Neural progenitor cell (in vitro differentiated cells): Measurements from ENCODE around the gene ANKRD31. TPM values are rescaled to one million over a fixed set of nuclear protein-coding genes. Genes with fewer than 3 reads are reported as not detected.
"Not testable (repeated sequence)": the region's sequence is repeated elsewhere in the genome, so short reads cannot be mapped to it uniquely, and the experiment has no call there.

ENCODE experiments used
- DNase-seq: peaks from one replicate; pipeline ENCODE4 v3.0.0-alpha.2; 2016; ENCODE audit warnings: low spot score
- H2AFZ ChIP-seq: fragments of 200-600 bp; sonication (generic); replicated peaks from 2 replicates; pipeline ENCODE4 v1.6.1; 2016; ENCODE audit warnings: antibody characterized with exemption
- H3F3A ChIP-seq: fragments of 200-600 bp; sonication (generic); 2 replicates; pipeline ENCODE4 v1.6.1; 2016; ENCODE audit warnings: antibody characterized with exemption, low read depth
- H3K27ac ChIP-seq: fragments of 200-600 bp; sonication (generic); 2 replicates; pipeline ENCODE4 v1.5.1; 2016; ENCODE audit warnings: mild to moderate bottlenecking
- H3K27me3 ChIP-seq: fragments of 200-600 bp; sonication (generic); 2 replicates; pipeline ENCODE4 v1.6.1; 2016; ENCODE audit warnings: mild to moderate bottlenecking, moderate library complexity
- H3K36me3 ChIP-seq: fragments of 200-600 bp; sonication (generic); 2 replicates; pipeline ENCODE4 v1.5.1; 2016
- H3K4me1 ChIP-seq: fragments of 200-600 bp; sonication (generic); 2 replicates; pipeline ENCODE4 v1.6.1; 2016; ENCODE audit warnings: mixed run types
- H3K4me2 ChIP-seq: fragments of 200-600 bp; sonication (generic); 2 replicates; pipeline ENCODE4 v1.6.1; 2016
- H3K4me3 ChIP-seq: fragments of 200-600 bp; sonication (generic); 2 replicates; pipeline ENCODE4 v1.5.1; 2016
- H3K79me2 ChIP-seq: fragments of 200-600 bp; sonication (generic); 2 replicates; pipeline ENCODE4 v1.6.1; 2016; ENCODE audit warnings: low read depth
- H3K9ac ChIP-seq: fragments of 200-600 bp; sonication (generic); 2 replicates; pipeline ENCODE4 v1.6.1; 2016
- H3K9me3 ChIP-seq: fragments of 200-600 bp; sonication (generic); 2 replicates; pipeline ENCODE4 v1.5.1; 2016; ENCODE audit warnings: low read depth
- H4K20me1 ChIP-seq: fragments of 200-600 bp; sonication (generic); 2 replicates; pipeline ENCODE4 v1.6.1; 2016; ENCODE audit warnings: low read depth
- H3K27ac Mint-ChIP-seq: 3 replicates; pipeline ENCODE4 v1.8.0; 2021; ENCODE audit warnings: mixed read lengths
- H3K27me3 Mint-ChIP-seq: 2 replicates; pipeline ENCODE4 v1.8.0; 2022; ENCODE audit warnings: low read depth, mild to moderate bottlenecking, inconsistent platforms, moderate library complexity, mixed read lengths; ENCODE audit not compliant: insufficient read depth
- H3K36me3 Mint-ChIP-seq: 3 replicates; pipeline ENCODE4 v1.8.0; 2021; ENCODE audit warnings: mixed read lengths
- H3K4me1 Mint-ChIP-seq: 3 replicates; pipeline ENCODE4 v1.8.0; 2021; ENCODE audit warnings: mixed read lengths
- H3K4me3 Mint-ChIP-seq: 3 replicates; pipeline ENCODE4 v1.8.0; 2021; ENCODE audit warnings: mild to moderate bottlenecking, moderate library complexity, mixed read lengths
- H3K9me3 Mint-ChIP-seq: 3 replicates; pipeline ENCODE4 v1.8.0; 2020; ENCODE audit warnings: mixed read lengths
- EZH2 ChIP-seq: fragments of 200-600 bp; sonication (generic); IDR thresholded peaks from 2 replicates; pipeline ENCODE4 v1.6.1; 2017; ENCODE audit warnings: antibody characterized with exemption, mild to moderate bottlenecking, moderate library complexity
- EZH2phosphoT487 ChIP-seq: fragments of 200-600 bp; sonication (generic); IDR thresholded peaks from 2 replicates; pipeline ENCODE4 v1.6.1; 2017; ENCODE audit warnings: antibody characterized with exemption
- total RNA-seq: library from RNA; depleted of rRNA; stranded (reverse); fragments of >200 nt; gene quantifications from 2 replicates; pipeline ENCODE4 v1.2.3, GENCODE V29; 2015; ENCODE audit warnings: low replicate concordance
- TF ChIP-seq, protein P1 (sequence below): fragments of 200-600 bp; sonication (generic); IDR thresholded peaks from 2 replicates; pipeline ENCODE4 v1.5.1; 2017; ENCODE audit warnings: antibody characterized with exemption, mild to moderate bottlenecking

ANKRD31 gene
- total RNA-seq, 1 donor from 2014 or later: 0.75 TPM

DNA sequence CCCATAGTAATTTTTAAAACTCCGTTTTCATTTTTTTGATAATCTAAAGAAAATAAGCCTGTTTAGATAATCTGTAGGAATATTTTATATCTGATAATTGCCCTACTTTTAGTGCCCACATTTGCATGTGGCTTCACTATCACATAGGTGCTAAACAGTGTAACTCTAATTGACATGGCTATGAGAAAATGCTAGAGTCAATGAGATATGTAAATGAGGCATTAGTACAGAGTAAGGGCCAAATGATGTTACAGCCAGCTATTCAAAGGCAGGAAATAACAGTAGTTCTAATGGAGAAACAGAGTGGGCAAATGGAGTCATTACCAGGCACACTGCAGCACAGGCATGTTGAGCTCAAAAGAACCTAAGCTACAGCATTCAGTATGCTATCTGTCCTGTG lies 147.0 kb downstream of the ANKRD31 start:
- Mint-ChIP-seq H3K9me3 (no peaks in the 10 kb centered on the region), H3K27me3 (peaks cover 4% of the 10 kb centered on the region), H3K27ac (no peak overlapping the region), H3K36me3 (no peaks in the 10 kb centered on the region), H3K4me3 (no peak overlapping the region), H3K4me1 (peaks cover 7% of the 10 kb centered on the region)
- Histone ChIP-seq H3K4me1 (no peaks in the 10 kb centered on the region), H2AFZ (no peak overlapping the region), H4K20me1 (no peaks in the 10 kb centered on the region), H3K4me3 (no peak overlapping the region), H3K9ac (no peak overlapping the region), H3K27ac (no peak overlapping the region), H3K27me3 (no peaks in the 10 kb centered on the region), H3K9me3 (no peaks in the 10 kb centered on the region), H3K79me2 (no peaks in the 10 kb centered on the region), H3K36me3 (no peaks in the 10 kb centered on the region), H3F3A (no peaks in the 10 kb centered on the region), H3K4me2 (no peak overlapping the region)
- DNase-seq: no peak
- TF ChIP-seq EZH2phosphoT487: no peak
- TF ChIP-seq EZH2: no peak
- TF ChIP-seq, protein P1, sequence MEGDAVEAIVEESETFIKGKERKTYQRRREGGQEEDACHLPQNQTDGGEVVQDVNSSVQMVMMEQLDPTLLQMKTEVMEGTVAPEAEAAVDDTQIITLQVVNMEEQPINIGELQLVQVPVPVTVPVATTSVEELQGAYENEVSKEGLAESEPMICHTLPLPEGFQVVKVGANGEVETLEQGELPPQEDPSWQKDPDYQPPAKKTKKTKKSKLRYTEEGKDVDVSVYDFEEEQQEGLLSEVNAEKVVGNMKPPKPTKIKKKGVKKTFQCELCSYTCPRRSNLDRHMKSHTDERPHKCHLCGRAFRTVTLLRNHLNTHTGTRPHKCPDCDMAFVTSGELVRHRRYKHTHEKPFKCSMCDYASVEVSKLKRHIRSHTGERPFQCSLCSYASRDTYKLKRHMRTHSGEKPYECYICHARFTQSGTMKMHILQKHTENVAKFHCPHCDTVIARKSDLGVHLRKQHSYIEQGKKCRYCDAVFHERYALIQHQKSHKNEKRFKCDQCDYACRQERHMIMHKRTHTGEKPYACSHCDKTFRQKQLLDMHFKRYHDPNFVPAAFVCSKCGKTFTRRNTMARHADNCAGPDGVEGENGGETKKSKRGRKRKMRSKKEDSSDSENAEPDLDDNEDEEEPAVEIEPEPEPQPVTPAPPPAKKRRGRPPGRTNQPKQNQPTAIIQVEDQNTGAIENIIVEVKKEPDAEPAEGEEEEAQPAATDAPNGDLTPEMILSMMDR: no peak

DNA sequence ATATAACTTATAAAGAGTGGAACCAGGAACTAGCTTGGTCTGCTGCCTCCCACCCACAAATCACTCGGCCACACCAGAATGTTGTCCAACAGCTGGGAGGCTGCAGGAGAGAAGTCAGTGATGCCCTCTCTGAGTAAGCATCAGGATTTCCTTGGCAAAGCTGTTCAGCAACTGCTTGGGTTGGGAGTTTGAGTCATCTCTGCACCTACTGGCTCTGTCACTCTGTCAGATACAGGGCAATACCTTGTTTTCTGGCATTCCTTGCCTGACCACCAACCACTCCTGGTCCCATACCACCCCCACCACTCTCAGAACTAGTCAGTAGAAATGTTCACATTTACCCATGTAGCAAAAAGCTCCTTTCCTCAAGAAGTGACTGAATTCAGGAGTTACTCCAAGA lies 147.5 kb downstream of the ANKRD31 start:
- no peak overlapping the region for H3K27ac ChIP-seq
- DNase-seq: no peak
- H3K9me3 Mint-ChIP-seq: no peaks in the 10 kb centered on the region
- H3K4me2 ChIP-seq: no peak overlapping the region
- H3F3A ChIP-seq: no peaks in the 10 kb centered on the region
- no peaks in the 10 kb centered on the region for H3K4me1 ChIP-seq
- no peaks in the 10 kb centered on the region for H3K9me3 ChIP-seq
- no peak overlapping the region for H3K9ac ChIP-seq
- H3K4me3 Mint-ChIP-seq: no peak overlapping the region
- TF ChIP-seq EZH2 (no peak), EZH2phosphoT487 (no peak)
- TF ChIP-seq, protein P1: no peak
- no peak overlapping the region for H3K27ac Mint-ChIP-seq
- no peak overlapping the region for H3K4me3 ChIP-seq
- H4K20me1 ChIP-seq: no peaks in the 10 kb centered on the region
- peaks cover 4% of the 10 kb centered on the region for H3K27me3 Mint-ChIP-seq
- H2AFZ ChIP-seq: no peak overlapping the region
- H3K79me2 ChIP-seq: no peaks in the 10 kb centered on the region
- H3K4me1 Mint-ChIP-seq: peaks cover 7% of the 10 kb centered on the region
- no peaks in the 10 kb centered on the region for H3K27me3 ChIP-seq
- H3K36me3 Mint-ChIP-seq: no peaks in the 10 kb centered on the region
- H3K36me3 ChIP-seq: no peaks in the 10 kb centered on the region

DNA sequence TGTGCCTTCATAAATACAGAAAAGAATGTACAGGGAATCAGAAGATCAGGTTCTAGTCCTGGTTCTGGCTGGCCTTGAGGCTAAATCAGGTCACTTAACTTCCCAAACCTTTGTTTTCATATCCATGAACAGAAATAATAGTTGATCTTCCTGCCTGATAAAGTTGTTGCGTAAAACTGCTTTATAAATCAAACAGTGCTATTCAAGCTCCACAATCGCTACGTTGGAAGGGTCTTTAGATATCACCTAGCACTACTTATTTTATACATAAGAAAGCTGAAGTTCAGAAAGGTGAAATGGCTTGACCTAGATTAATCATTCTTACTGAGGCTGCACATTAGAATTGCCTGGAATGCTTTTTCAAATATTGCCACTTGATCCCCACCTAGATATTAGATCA lies 148.0 kb downstream of the ANKRD31 start:
- Mint-ChIP-seq H3K9me3 (no peaks in the 10 kb centered on the region), H3K27ac (no peak overlapping the region), H3K27me3 (peaks cover 4% of the 10 kb centered on the region), H3K4me3 (no peak overlapping the region), H3K4me1 (peaks cover 7% of the 10 kb centered on the region), H3K36me3 (no peaks in the 10 kb centered on the region)
- H3K79me2 ChIP-seq: no peaks in the 10 kb centered on the region
- H2AFZ ChIP-seq: no peak overlapping the region
- DNase-seq: no peak
- no peak overlapping the region for H3K27ac ChIP-seq
- H3K4me3 ChIP-seq: no peak overlapping the region
- no peak for TF ChIP-seq EZH2
- no peak for TF ChIP-seq EZH2phosphoT487
- TF ChIP-seq, protein P1: no peak
- H3K9ac ChIP-seq: no peak overlapping the region
- no peaks in the 10 kb centered on the region for H4K20me1 ChIP-seq
- H3K4me2 ChIP-seq: no peak overlapping the region
- no peaks in the 10 kb centered on the region for H3K4me1 ChIP-seq
- no peaks in the 10 kb centered on the region for H3K9me3 ChIP-seq
- H3K36me3 ChIP-seq: no peaks in the 10 kb centered on the region
- no peaks in the 10 kb centered on the region for H3K27me3 ChIP-seq
- H3F3A ChIP-seq: no peaks in the 10 kb centered on the region

DNA sequence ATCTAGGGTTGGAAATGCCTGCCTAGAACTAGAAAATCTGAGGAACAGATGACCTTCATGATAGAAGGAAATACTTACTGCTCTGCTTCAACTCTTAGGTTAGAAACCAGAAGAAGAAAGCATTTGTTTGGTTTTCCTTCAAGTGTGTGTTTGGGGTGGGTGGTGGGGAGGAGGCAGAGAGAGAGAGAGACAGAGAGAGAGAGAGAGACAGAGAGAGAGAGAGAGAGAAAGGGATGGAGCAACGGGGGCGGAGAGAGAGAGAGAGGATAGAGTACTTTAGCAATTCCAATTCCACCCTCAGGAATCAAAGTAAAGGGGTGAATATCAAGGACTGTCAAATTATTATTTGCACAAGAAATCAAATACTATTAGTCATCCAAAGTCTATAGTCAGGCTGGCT lies 155.2 kb downstream of the ANKRD31 start:
- Histone ChIP-seq H3K27ac (no peak overlapping the region), H4K20me1 (no peaks in the 10 kb centered on the region), H3K9me3 (no peaks in the 10 kb centered on the region), H3K4me1 (no peaks in the 10 kb centered on the region), H3K27me3 (no peaks in the 10 kb centered on the region), H3K9ac (no peak overlapping the region), H3K4me2 (no peak overlapping the region), H2AFZ (peak overlapping the region; percentile 40), H3K4me3 (no peak overlapping the region), H3K36me3 (no peaks in the 10 kb centered on the region), H3K79me2 (no peaks in the 10 kb centered on the region), H3F3A (no peaks in the 10 kb centered on the region)
- Mint-ChIP-seq H3K27me3 (peaks cover 2% of the 10 kb centered on the region), H3K4me1 (peaks cover under 1% of the 10 kb centered on the region), H3K27ac (no peak overlapping the region), H3K36me3 (no peaks in the 10 kb centered on the region), H3K4me3 (no peak overlapping the region), H3K9me3 (no peaks in the 10 kb centered on the region)
- DNase-seq: no peak
- TF ChIP-seq EZH2 (no peak), EZH2phosphoT487 (no peak)
- TF ChIP-seq, protein P1: no peak

DNA sequence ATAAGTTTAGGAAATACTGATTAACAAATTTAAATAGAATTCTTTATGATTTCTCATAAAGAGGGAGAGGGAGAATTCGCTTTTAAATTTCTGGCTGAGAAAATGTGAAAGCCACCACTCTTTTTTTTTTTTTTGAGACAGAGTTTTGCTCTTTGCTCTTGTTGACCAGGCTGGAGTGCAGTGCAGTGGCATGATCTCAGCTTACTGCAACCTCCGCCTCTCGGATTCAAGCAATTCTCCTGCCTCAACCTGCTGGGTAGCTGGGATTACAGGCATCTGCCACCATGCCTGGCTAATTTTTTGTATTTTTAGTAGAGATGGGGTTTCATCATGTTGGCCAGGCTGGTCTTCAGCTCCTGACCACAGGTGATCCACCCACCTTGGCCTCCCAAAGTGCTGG lies 157.3 kb downstream of the ANKRD31 start:
- not testable (repeated sequence) for H4K20me1 ChIP-seq, H3K4me1 ChIP-seq

More for the DNA sequence above, 157.3 kb downstream of the ANKRD31 start:
- H3K36me3 ChIP-seq, H3K9me3 Mint-ChIP-seq, H3K4me2 ChIP-seq, H3K79me2 ChIP-seq, H3K27ac ChIP-seq, H3K9ac ChIP-seq, H3K27me3 Mint-ChIP-seq, H3K36me3 Mint-ChIP-seq, DNase-seq, H3F3A ChIP-seq, H3K4me3 Mint-ChIP-seq, H3K9me3 ChIP-seq, H3K4me3 ChIP-seq, H3K27me3 ChIP-seq, H3K4me1 Mint-ChIP-seq, H2AFZ ChIP-seq, H3K27ac Mint-ChIP-seq: not testable (repeated sequence)
